Measurements from ENCODE around the gene PNKD.

DNA sequence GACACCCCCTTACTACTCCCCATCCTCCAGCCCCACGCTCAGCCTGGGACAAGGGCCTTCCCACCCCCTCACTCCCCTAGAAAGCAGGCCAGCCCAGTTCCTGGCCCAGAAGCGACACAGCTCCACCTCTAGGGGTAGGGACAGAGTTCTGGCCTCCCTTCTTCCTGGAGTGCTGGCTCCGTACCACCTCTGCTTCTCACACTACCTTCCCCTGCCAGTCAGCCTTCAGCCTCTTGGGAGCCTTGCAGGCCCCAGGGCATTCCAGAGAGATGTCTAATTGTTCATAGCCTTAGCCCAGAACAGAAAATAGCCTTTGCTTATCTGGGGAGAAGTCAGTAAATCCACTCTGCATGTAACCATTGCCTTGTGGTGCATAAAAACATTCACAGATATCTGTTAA is 73.3 kb downstream of the PNKD start:
- TF ChIP-seq CTCF (conservative IDR thresholded peaks at IDR 0.05; ENCODE audit: low read length) = no peak
- no peak for TF ChIP-seq EZH2phosphoT487 (IDR thresholded peaks at IDR 0.05; ENCODE audit: borderline replicate concordance)
